HG02759 (cell line): ENCODE data around the gene MNX1.
A peak's percentile ranks its signal among the peaks of the same experiment; 100 is the strongest.

ENCODE experiments used
- ATAC-seq: cut with Tn5 transposase; IDR thresholded peaks from one replicate; pipeline ENCODE4 v1.9.1; 2021; ENCODE audit warnings: mild to moderate bottlenecking, moderate library complexity; ENCODE audit not compliant: unreplicated experiment

MNX1 gene

DNA sequence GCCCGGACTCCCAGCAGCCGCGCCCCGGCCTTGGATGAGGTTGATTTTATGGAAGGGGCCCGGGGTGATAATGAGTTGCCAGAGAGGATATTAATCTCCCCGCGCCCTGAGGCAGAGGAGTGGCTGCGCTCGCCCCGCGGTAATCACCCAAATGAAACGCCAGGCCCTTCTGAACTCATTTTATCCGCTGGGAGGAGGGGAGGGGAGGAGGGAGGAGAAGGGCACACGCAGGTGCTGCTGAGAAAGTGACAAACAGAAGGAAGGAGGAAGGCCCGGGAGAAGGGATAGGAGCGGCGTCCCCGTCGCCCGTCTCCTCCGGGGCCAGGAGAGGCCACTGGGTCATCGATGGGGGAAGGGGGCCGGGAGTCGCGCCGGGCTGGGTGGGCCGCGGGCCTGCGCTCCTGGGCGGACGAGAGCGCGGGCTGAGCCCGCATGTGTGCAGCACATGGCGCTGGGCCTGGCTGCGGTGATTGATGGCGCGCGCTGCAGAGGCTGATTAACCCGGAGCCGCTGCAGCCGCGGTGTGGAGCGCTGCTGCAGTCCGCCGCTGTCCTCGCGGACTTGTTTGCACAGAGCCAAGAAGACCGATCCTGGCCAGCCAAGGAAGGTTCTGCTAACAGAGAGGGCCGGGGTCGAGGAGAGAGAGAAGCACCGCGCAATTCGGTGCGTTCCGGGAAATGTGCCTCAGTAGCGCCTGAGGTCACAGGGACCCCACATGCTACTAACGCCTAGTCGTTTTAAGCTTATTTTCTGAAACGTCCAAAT is 6.5 kb downstream of the MNX1 start:
- ATAC-seq = no peak

DNA sequence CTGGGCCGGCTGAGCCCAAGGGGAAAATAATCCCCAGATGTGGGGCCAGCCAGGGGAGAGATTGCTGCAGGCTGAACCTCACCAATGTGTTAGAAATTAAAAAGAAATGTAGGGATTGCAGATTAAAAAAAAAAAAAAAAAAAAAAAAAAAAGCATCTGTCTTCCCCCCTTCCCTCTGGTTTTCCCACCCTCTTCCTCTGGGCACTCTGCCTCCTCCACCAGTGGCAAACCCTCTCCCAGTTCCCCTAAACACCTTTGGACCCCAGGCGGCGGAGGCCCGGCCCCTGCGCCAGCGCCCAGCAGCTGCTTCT is 7.1 kb downstream of the MNX1 start:
- ATAC-seq = no peak

DNA sequence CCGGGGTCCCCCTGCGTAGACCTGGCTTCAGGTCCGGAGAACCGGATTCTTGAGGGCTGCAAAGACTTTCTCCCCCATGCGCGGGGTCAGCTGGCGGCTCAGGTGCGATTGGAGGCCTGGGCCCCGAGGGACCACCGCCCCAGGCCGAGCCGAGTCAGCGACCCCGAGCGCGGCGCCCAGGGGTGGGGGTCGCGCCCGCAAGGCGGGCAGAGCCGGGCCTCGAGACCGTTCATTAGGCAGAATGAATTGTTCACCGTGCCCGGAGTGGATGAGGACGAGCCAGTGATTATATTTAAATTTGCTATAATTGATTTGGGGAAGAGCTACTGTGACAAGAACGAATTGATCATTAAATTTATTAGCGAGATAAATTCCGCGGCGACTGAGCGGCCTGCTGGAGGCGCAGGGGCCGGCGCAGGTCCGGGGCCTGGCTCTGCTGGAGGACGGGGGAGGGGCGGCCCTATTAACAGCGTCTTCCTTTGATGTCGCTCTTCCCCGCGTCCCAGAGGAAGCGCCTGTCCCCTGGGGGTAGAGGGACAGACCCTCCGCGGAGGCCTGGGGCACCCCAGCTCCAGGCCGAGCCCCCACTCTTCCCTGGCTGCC is 7.5 kb downstream of the MNX1 start:
- no peak for ATAC-seq

DNA sequence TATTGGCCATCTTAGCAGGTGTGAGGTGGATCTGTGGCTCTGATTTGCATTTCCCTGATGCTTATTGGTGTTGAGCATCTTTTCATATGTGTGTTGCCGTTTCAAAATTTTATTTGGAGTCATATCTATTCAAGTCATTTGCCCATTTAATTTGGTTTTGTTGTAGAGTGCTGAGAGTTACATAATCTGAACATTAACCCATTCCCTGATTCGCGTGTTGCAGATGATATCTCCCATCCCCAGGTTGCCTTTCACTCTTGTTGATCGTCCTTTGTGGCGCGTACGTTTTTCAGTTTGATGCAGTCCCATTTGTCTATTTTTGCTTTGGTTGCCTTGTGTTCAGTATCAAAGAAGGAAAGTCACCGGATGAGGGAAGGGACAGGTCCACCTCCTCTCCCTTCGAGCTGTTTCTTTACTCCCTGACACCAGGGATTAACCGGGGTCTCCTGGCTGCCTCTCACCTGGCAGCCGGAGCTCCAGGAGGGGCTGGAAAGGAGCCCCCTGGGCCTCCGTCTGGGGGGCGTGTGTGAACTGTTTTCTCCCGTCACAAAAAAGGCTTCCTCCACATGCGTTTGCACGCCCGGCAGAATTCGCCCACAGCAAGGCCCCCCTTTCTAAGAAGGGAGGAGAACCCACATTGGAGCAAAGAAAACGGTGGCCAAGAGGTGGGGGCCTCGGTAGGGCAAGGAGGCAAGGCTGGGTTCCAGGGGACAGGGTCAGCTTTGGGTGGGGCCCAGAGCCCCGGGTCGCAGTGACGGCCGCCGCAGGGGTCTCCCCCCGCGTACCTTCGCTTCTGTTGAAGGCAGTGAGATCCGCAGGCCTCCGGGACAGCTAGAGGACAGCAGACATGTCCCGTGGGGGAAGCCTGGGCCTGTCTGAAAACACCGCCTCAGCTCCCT is 8.3 kb downstream of the MNX1 start:
- ATAC-seq = no peak

DNA sequence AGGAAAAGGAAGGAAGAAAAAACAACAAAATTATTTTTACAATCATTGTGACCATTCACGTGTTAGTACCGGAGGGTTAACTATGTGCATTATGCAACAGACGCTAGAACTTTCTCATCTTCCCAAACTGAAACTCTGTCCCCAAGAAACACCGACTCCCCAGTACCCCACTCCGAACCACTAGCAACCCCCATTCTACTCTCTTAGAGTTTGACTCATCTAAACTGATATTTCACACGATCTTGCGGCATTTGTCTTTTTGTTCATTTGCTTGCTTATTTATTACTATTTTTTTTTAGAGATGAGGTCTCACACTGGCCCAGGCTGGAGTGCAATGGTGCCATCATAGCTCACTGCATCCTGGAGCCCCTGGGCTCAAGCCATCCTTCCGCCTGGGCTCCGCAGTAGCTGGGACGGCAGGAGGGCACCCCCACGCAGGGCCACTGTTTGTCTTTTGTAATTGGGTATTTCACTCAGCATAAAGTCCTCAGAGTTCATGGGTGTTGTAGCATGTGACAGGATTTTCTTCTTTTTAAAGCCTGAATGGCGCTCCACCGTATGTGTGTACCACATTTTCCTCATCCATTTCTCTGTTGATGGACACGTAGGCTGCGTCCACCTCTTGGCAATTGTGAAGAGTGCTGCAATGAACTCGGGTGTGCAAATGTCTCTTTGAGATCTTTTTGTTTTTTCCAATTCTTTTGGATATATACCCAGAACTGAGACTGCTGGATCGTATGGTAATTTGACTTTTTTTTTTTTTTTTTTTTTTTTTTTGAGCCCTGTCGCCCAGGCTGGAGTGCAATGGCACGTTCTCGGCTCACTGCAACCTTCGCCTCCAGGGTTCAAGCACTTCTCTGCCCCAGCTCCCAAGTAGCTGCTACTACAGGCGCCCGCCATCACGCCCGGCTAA is 9.5 kb downstream of the MNX1 start:
- ATAC-seq = no peak

DNA sequence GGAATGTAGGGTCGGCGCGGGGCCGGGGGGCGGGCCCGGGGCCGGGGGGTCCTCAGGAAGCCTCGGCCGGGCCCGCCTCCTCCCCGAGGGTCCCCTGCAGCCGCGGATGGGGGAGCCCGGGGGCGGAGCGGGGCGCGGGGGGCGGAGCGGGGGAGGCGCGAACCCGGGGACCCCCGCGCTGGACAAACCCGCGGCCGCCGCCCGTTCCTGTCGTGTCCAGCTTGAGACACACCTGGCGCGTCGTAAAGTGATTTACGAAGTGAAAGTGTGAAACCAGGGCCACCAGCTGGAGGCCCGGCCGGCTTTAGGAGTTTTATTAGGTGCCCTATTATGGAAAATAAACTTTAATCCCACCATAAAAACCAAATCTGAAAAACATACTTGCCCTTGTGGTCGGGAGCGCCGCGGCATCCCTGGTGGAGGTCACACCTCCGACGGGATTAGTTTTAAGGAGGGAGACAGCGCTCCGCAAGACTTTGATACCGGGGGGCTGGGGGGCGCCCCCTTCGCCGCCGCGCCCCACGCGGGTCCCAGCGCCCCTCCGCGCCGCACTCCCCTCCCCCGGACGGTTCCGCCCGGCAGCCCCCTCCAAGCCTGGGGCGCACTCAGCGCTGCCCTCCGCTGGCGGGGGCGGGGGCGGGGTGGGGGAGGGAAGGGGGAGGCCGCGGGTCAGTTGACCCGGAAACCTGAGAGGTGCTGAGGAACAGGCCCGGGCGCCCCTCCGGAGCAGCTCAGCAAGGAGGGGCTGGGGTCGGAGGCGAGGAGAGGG is 10.3 kb downstream of the MNX1 start:
- ATAC-seq = peak; percentile 36

DNA sequence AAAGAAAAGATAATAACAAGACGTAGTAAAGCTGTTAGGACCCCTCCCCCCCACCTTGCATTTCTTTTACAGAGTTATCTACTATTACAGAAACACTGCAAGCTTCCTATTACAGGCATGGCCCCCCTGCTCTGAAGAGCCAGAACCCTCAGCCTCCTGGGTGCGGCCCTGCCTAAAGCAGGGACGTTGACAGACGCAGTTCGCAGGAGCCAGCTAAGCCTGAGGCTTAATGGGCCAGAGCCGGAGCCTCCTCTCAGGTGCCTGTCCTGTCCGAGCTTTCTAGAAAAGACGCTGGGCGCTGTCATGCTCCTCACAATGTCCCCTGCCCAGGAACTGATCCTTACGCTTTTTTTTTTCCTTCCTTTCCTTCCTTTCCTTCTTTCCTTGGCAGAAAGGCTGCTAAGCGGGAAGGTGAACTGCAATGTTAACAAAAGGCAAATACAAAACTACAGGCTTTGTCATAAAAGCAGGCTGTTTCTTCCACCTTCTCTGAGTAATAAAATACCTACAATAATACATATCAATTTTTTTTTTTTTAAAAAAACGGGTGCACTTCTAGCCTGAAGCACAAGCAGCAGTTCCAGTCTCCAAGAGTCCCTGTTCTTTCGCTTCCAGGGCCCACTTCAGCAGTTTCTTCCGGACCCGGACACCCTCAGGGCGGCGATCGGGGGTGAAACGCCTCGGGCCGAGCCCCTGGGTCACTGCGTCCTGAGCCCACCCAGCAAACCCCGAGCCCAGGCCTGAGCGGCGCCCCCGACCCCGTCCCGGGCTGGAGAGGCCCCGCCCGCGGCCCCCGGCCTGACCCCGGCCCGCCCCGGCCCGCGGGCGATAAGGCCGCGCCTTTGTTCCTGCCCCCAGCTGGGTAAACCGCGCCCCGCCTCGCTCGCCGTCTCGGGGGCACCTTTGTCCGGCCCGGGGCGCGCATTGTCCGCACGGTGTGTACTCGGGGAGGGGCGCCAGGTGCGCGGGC is 11.2 kb downstream of the MNX1 start:
- ATAC-seq = peak; percentile 50

DNA sequence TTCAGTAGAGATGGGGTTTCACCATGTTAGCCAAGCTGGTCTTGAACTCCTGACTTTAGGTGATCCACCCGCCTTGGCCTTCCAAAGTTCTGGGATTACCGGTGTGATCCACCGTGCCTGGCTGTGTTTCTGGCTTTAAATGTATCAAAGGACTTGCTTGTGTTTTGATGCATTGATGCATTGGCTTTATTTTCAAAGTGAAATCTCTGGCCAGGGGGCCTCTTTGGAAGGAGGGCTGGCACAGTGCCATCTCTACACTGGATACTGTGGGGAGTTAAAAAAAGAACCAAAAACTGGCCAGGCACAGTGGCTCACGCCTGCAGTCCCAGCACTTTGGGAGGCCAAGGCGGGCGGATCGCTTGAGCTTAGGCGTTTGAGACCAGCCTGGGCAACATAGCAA is 16.0 kb downstream of the MNX1 start:
- ATAC-seq = no peak

DNA sequence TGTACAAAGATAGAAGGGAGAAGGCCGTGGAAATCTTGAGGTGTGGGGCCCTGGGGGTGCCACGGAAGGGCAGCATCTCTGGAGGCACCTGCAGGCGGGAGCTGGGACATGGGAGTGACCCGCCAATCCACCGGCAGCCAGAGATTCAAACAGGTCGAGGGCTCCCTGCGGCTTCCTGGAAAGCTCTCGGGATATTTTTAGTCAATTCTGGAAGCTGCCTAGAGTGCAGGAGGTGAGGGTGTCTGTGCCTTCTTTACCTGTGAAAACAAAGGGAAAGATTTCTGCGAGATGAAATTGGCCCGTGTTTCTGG is 16.6 kb downstream of the MNX1 start:
- no peak for ATAC-seq

DNA sequence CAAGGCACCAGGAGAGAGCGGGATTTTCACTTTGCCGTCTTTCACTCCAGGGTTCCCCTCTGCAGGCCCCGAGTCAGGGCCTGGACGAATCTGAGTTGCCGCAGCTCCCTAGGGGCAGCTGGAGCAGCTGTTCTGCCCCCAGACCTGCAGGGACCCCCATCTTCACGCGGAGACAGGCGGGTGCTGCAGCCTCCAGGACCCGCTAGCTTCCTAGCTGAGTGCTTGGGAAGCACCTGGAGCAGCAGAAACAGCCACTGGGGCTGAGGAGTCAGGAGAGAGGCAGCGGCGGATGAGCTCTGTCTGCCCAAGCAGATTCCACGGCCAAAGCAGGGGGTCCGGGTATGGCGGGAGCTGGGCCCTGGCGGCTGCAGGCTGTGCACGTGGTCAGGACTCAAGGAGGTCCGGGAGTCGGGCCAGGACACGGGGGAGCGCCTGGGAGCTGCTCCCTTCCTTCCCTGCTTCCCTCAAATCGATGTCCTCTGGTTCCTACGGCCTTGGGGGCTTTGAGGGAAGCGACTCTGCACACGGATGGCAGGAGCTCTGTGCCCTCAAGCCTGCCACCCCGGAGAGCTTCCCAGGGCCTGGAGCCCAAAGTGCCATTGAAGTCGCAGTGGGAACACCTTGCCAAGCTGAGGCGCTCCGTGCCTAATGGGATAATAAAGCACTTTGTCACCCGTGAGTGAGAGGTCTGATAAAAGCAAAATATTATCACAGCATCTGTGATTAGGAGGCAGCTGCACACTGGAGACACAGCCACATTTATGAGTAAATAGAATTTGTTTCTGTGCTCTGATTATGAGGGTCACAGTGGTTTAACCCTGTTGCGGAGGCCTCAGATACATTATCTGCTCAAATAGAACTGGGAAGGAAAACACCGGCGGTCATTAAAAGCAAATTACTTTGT is 17.2 kb downstream of the MNX1 start:
- no peak for ATAC-seq

DNA sequence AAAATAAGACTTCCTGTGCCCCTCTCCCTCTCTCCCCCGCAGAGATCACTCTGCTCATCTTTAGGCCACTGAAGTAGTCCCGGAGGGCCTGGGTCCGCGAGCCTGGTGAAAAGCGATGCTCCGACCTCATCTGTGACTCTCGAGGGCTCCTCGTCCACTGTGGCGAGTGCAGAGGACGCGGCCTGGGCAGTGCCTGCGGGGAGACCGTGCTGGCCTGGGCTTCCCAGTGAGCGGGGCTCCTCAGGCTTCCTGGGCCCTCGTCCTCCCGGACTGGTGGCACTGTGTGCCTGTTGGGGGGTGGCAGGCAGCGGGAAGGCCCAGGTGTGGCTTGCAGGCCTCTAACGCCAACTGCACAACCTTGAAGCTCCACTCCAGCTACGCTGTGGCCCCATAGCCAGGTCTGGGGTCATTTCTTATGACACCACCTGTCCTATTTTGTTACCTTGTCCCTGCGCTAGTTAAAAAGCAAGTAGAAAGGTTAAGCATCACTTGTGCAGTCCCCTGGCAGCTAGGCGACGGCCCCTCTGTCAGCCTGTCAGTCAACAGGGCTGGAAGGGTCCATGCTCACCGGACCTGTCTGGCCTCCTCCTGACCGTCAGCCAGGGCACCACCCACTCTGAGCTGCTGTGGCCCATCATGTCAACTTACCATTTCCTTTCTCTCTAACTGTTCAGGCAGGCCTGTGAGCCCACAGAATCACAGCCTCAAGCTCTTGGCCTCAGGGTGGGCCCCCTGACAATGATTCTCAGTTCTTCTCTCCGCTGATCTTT is 20.5 kb downstream of the MNX1 start:
- no peak for ATAC-seq

DNA sequence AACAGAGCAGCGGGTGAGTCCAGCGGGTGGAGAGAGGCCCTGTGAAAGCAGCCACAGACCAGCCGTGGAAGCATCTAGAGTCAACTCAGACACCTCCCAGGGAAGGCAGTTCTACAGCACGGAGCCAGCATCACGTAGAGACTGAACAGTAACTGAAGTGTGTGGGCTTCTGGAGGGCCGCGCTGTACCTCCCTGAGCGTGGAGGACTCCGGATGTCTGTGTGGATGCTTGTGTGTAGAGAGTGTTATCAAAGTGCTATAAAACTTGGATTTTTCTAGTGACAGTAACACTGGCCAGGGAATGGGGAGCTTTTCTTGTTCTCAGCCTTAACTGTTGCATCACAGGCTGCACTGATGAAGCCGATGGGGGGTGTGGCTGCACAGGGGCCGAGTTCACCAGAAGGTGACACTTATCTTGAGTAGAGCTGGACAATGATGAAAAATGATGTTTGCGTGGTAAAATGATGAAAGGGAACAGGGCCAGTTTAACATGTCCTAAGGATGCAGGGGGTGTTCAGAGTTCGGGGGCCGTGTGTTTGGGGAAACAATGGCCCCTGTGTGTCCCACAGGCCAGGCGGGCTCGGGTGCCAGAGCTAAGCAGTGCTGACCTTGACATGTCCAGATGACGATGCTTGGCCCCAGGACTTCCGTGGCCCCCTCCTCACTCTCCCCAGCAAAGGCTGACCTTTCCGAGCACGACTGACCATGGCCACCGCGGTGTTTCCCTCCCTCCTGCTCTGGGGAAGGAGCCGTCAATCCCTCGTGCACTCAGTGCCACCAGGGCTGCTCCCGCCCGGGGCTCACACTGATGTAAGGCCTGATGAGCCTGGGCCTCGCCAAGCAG is 21.9 kb downstream of the MNX1 start:
- ATAC-seq = no peak

DNA sequence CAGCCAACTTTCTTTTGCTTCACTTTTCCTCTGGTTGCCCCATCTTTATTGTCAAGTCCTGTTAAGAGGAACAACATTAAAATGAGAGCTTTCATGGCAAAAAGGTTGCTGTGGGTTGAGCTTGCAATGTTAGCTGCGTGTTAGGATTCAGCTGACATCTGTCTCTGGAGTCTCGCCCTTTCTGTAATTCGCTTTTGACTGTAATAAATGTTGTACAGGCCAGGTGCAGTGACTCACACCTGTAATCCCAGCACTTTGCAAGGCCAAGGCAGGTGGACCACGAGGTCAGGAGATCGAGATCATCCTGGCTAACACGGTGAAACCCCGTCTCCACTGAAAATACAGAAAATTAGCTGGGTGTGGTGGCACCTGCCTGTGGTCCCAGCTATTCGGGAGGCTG is 24.1 kb downstream of the MNX1 start:
- ATAC-seq = no peak

DNA sequence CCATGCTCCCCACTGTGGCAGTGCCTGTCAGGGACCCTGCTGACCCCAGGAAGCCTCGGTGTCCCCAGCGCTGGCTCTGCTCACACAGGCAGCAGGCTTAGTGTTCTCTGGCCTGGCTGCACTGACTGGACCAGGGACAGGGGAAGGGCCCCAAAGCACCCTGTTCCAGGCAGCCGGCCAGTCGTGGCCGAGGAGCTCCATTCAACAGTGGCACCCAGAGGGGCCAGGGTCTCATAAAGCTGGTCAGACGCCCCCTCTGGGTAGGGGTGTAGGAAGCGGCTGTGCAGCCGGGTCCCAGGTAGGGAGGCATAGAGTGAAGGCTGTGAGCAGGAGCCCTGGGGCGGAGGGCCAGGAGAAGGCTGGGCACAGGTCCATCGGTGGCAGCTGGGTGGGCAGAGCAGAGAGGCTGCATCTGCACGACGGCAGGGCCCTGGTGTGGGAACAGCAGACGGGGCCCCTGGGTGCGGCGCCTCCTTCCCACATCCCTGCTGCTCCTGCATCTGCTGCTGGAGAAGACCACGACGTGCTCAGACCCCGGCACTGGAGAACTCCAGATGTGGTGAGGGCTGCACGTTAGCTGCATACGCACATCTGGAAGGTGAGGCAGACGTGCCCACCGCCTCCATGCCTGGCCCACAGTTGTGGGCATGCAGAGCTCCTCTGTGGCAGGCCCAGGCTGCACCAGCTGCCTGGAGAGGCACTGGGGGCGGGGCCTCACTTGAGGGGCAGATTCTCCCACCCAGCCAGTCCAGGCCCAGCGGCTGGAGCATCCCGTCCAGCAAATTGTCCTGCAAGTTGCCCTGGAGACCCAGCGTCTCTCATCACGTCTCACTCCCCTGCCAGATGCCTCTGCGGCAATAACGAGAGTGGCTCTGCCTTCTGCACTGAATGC is 25.1 kb downstream of the MNX1 start:
- no peak for ATAC-seq

DNA sequence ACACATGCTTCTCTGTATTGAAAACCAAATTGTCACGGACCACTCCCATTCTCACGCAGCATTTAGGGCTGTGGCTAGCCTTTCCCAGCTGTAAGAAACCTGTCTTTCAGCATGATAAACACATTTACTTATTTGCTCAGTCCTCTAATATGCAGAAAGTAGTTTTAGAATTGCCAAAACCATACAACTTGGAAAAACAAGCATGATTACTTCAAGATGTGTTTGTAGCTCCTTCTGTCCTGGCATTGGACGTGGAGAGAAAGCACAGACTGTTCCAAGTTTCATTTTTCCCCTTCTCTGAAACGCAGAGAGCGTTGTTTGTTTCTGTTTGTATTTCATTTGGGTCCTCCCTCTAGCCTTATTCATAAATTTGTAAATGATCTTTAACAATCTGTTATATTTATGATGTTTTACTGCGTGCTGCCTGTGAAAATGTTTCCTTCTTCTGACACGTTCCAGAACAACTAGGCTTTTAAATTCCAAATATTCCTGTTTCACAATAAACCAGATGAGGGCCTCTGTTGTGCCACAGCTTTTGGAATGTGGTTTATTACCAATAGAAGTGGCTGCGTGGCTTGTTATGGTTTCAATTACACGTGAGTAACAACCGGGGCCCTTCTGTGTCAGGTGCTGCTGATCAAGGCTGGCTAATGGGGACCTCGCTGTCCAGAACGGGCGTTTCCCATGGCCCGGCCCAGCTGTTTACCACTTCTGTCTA is 26.1 kb downstream of the MNX1 start:
- ATAC-seq = no peak
